Skeletal muscle cell (primary cell): Measurements from ENCODE around the gene RTL10.

Experiments
- DNase-seq: peaks from one replicate; pipeline ENCODE4 v3.0.0-alpha.2; 2010; ENCODE audit warnings: low read depth
- H3K4me3 ChIP-seq: 2 replicates; pipeline ENCODE4 v1.5.1; 2011; ENCODE audit warnings: low read depth, mild to moderate bottlenecking, control low read depth, low read length, moderate library complexity

RTL10 gene

GRCh38 chr22:19877626-19878339 is 23.1 kb upstream of the RTL10 start:
- no peak overlapping the region for H3K4me3 ChIP-seq
- peak; percentile 58 for DNase-seq

GRCh38 chr22:19876941-19877625 is 22.4 kb upstream of the RTL10 start:
- H3K4me3 ChIP-seq = no peak overlapping the region
- DNase-seq = no peak

DNA sequence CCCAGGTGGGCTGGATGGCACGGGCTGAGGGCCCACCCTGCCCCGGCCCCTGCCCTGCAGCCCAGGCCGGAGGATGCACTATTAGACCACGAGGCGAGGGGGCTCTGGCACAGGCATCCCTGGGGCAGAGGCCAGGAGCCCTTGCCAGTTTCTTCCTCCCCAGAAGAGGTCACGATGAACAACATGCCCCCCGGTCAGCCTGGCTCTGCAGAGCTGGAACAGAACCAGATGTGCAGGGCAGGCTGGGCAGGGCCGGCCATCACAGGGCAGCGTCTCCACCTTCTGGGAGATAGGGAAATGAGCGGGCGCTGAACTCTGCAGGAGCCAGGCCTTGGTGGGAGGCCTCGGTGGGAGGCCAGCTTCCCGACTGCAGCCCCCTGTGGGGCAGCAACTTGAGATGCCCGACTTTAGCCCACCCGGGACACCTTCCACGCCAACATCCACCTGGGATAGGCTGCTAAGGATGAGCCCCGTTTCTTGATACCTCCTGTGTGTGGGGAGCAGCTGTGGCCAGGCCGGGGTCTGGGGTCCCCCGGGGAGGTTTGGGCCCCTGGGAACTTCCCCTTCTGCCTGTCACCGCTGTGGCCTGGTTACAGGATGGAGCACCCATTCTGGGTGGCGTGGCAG is 21.8 kb upstream of the RTL10 start:
- H3K4me3 ChIP-seq = no peak overlapping the region
- DNase-seq = no peak

GRCh38 chr22:19875531-19876313 is 21.0 kb upstream of the RTL10 start:
- H3K4me3 ChIP-seq = no peak overlapping the region
- no peak for DNase-seq

DNA sequence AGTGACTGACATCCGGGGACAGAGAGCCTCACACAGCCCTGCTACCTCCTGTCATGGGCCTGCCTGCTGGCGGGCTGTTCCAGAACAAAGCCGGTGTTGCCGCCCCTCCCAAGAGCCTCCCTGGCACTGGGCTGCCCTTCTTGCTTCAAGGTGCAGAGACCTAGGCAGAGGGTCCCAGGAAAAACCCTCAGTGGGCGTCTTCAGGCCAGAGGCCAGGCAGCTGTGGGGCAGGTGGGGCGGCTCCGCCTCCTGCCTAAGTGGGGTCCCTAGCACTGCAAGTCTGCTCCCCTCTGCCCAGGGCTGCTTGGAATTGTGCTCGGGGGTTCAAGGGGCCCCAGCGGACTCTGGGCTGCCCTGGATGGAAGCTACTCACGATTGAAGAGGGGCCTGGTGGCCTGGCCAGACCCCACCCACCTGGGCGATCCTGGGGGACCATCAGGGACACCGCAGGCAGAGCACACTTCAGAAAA is 20.4 kb upstream of the RTL10 start:
- no peak overlapping the region for H3K4me3 ChIP-seq
- DNase-seq = no peak

DNA sequence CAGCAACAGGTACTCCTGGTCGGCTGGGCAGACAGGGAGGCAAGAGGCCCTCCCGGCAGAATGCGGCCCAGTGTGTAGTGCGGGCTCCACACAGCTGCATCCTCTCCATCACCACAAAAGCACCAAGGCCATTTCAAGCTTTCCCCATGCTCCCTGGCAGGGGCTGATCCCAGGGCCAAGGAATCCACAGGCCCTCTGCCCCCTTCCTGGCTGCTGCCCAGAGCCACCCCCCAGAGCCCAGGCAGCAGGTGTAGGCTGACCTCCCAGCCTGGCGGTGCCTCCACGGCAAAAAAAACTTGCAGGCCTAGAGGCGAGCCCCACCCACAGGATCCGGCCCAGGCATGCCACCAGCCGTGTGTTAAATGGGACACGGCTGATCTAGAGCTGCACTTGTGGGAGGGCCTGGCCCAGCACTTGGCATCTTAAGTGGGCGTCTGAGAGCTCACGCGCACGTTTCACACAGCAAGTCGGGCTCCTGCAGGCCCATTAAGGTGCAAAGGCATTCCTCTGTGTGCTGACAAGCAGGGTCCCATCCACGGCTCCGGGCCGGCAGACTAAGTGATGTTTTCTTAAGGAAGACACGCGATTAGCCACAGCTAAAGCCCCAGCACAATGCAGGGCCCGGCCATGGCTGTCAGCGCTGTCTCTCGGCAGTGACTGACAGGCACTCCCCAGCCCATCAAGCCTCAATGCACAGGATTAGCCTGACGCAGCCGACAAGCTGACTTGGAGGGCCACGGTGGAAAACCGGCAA is 19.8 kb upstream of the RTL10 start:
- H3K4me3 ChIP-seq = no peak overlapping the region
- DNase-seq = no peak

- DNase-seq = no peak
- H3K4me3 ChIP-seq = no peak overlapping the region
Observed at GRCh38 chr22:19873960-19874306, 19.3 kb upstream of the RTL10 start.

DNA sequence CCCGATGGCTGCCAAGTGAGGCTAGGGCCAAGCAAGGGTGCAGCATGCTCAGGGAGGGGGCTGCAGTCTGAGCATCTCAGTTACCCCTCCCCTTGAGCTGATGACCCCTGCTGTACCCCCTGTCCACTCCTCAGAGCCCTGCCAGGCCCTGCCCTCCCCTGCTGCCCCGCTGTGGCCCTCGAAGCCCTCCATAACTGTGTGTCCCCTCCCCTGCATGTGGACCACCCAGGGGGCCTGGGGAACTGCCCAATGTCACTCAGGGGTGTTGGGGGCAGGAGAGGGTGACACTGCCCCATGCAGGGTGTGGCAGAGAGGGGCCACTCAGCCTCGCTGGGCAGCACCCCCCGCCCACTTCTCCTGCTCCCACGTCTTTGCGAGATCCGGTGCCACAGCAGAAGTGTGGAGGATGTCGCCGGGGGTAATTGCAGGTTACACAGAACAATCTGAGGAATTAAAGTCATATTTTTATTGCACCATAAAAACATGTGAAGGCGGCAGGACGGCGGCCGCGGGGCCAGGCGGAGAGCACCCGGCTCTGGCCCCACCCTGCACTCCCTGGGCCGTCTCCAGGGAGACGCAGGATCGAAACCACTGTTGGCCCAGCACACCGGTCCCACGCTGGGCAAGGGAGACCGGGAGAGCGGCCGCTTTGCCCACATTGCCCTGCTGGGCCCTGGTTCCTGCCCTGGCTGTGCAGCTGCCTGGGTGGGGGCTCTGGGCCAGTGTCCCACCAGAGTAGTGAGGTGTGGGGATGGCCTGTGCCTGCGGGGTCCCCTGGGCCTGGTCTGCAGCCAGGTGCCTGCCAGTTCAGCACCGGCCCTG is 18.7 kb upstream of the RTL10 start:
- DNase-seq = no peak
- no peak overlapping the region for H3K4me3 ChIP-seq

- DNase-seq = no peak
- H3K4me3 ChIP-seq = no peak overlapping the region
Observed at GRCh38 chr22:19872779-19873137, 18.1 kb upstream of the RTL10 start.

DNA sequence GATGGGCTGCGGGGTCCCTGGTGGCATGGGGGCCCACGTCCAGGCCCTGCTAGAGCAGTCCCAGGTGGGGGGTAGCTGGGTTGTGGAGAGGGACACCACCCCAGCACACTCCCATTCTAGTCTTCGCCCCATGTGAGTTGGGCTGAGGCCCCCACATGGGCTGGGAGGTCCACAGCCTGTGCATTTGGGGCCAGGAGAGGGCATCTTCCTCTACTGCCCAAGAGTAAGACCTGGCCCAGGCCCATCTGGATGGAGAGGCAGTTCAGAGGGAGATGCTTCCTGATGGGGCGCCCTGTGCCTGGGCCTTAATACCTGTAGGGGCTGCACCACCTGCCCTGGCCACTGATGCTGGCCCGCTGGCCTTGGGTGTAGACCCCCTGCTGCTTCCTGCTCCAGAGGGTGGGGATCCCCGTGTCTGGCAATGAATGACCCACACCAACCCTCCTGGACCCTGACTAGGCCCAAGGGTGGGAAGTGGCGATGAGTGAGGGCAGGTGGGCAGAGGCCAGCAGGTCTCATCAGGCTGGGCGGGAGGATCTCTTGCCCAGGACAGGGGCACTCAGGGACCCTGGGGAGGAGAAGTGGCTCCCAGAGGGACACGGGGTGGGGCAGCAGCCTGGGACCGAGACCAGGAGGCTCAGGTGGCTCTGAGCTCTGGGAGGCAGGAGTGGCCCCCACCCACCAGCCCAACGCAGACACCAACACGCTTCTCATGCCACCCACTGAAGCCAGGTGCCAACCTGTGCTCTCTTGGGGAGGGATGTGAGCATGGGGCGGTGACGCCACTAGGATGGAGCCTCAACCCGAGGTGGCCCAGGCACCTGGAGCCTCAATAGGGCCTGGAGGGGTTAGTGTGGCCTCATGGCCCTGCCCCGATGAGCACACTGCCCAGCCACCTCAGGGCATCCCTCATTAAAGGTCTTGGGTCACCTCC is 17.4 kb upstream of the RTL10 start:
- no peak for DNase-seq

GRCh38 chr22:19871023-19871844 is 16.6 kb upstream of the RTL10 start:
- no peak for DNase-seq
- no peak overlapping the region for H3K4me3 ChIP-seq

More for the DNA sequence above, 17.4 kb upstream of the RTL10 start:
- no peak overlapping the region for H3K4me3 ChIP-seq

- no peak for DNase-seq
- H3K4me3 ChIP-seq = no peak overlapping the region
Observed at GRCh38 chr22:19870153-19871022, 15.7 kb upstream of the RTL10 start.

DNA sequence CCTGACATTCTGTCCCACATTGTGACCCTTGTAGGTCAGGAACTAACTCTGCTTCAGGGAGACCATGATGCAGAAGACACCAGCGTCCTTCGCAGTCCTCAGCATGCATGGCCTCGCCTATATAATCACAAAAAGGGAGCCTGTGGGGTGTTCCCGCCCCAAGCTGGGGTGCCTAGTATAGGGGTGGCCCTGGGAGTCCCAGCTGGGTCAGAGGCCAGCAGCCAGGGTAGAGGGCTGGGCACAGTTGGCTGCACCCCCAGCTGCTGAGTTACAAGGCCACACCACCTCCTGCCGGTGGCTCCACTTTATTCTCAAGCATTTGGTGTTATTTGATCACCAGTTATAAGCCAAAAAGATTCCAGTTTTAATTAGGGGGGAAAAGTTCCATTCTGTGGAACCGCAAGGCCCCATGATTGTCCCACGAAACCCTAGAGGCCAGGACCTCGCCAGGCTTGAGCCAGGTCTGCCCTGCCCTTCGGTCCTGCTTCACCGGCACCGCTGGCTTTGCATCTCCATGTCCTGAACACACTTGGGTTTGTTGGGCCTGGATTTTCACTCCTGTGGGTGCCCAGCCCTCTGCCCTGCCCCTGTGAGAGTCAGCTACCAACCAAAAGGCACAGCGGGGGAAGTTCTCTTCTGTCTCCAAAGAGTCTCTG is 15.0 kb upstream of the RTL10 start:
- DNase-seq = no peak
- no peak overlapping the region for H3K4me3 ChIP-seq

DNA sequence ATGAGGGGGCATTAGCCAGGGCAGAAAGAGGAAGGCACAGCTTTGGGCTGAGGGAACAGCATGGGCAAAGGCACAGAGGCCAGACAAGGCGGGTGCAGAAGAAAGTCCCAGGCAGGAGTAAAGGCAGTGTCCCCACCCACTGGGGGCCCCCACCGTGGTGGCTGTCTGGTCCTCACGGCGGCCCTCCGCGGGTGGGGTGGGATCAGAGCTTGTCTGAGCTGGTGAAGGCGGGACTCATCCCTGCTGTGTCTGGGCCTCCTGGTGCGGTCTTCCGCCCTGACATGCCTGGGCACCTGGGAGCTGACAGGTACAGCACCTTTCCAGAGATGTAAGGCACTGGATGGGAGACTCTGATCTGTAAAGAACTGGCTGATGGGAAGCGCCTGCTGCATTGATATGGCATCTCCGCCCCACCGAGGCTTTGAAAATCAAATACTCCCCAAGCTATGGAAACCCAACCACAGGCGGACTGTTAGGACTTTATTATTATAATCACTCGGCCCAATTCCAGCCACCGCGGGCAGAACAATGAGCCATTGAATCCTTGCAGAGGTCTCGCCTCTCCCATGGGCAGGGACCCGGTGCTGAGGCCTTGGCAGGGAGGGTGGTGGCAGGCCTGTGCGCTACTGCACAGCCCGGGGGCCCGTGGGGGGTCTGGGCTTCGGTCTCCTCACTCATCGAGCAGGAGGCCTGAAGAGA is 14.2 kb upstream of the RTL10 start:
- no peak for DNase-seq
- no peak overlapping the region for H3K4me3 ChIP-seq

GRCh38 chr22:19868333-19868732 is 13.7 kb upstream of the RTL10 start:
- no peak for DNase-seq
- H3K4me3 ChIP-seq = no peak overlapping the region
